ENCODE measurements around the gene RASL10B.
A peak's percentile ranks its signal among the peaks of the same experiment; 100 is the strongest.
"Not testable (repeated sequence)": the region's sequence is repeated elsewhere in the genome, so short reads cannot be mapped to it uniquely, and the experiment has no call there.

The RASL10B gene

DNA sequence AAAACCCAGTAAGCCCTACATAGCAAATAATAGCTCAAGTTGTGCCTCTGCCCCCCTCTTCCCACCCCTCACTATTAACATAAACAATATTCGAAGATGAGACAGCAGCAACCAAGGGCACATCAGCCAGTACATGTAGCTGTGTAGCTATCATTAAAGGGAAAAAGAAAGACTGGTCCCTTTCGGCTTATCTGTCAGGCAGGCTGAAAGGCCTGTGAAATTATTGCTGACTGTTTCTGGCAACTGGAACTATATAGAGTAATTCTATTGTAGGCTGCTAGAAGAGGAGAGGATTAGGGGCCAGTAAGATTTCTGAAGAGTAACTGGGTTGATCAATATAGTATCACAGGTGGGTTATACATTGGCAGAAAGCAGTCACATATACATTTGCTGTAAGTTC is 36.5 kb upstream of the RASL10B start:
- Histone ChIP-seq H3K9me3 (no peaks in the 10 kb centered on the region), H3K4me1 (peaks cover 0 to 2% (median 0%) of the 10 kb centered on the region in 4 donors), H3K27ac (no peak overlapping the region), H3K27me3 (no peaks in the 10 kb centered on the region), H3K36me3 (peaks cover 30 to 57% (median 34%) of the 10 kb centered on the region in 3 donors), H3K4me3 (no peak overlapping the region)
- no peak for DNase-seq
- intact Hi-C loops (cut with DNase I; ENCODE audit: low total_unique reads): no loop called here
- no peak for TF ChIP-seq CTCF (IDR thresholded peaks at IDR 0.05)

GRCh38 chr17:35695613-35696012 is 35.8 kb upstream of the RASL10B start:
- intact Hi-C loops (cut with DNase I; ENCODE audit: low total_unique reads): no loop called here
- Histone ChIP-seq H3K9me3 (no peaks in the 10 kb centered on the region), H3K4me3 (no peak overlapping the region), H3K36me3 (peaks cover 23 to 50% (median 28%) of the 10 kb centered on the region in 3 donors), H3K27ac (no peak overlapping the region), H3K4me1 (peaks cover 0 to 7% (median 0%) of the 10 kb centered on the region in 4 donors), H3K27me3 (no peaks in the 10 kb centered on the region)
- no peak for DNase-seq
- no peak for TF ChIP-seq CTCF (IDR thresholded peaks at IDR 0.05)

DNA sequence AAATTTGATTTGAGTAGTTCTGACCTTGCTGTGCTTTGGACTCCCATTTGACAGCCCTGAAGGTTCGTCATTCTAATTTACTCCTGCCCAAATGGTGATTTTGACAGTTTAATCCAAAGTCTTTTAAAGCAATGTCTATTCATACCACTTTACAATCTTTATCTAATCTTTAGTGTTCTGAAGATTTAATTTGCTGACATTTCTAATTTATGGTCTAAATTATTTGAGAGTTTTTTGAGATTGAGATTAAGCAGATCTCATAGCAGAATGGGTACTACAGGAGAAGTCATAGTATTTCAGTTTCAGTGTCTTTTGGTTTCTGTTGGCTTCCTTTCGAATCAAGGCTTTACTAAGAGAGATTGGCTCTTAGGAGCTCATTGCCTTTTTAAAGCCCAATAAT is 32.6 kb upstream of the RASL10B start:
- Histone ChIP-seq H3K9me3 (no peaks in the 10 kb centered on the region), H3K27ac (no peak overlapping the region), H3K4me3 (no peak overlapping the region), H3K36me3 (peaks cover 11 to 35% (median 18%) of the 10 kb centered on the region in 3 donors), H3K27me3 (no peaks in the 10 kb centered on the region), H3K4me1 (peaks cover 0 to 7% (median 0%) of the 10 kb centered on the region in 4 donors)
- no peak for TF ChIP-seq CTCF (IDR thresholded peaks at IDR 0.05)
- DNase-seq: no peak
- intact Hi-C loops (cut with DNase I; ENCODE audit: low total_unique reads): no loop called here

- H3K27ac ChIP-seq: peak overlapping the region in 1 of 2 donors; percentile 14
- no peak for DNase-seq
- peaks cover 2 to 22% (median 5%) of the 10 kb centered on the region in 3 donors for H3K36me3 ChIP-seq
Observed at GRCh38 chr17:35700150-35700549, 31.3 kb upstream of the RASL10B start.

DNA sequence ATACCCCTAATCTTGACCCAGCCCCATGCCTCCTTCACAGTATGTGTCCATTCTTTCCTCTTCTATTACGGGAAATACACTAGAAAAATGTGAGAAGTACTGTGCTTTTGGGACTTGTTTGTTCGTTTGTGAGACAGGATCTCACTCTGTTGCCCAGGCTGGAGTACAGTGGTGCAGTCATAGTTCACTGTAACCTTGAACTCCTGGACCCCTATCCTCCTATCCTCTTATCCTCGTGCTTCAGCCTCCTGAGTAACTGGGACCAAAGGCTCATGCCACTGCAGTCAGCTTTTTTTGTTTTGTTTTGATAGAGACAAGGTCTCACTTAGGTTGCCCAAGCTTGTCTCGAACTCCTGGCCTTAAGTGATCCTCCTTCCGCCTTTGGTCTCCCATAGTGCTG is 29.9 kb upstream of the RASL10B start:
- H3K36me3 ChIP-seq: peaks cover 0 to 13% (median 0%) of the 10 kb centered on the region in 3 donors
- H3K4me1 ChIP-seq: peaks cover 0 to 7% (median 0%) of the 10 kb centered on the region in 4 donors
- TF ChIP-seq CTCF (IDR thresholded peaks at IDR 0.05): no peak
- no peak overlapping the region for H3K4me3 ChIP-seq
- intact Hi-C loops (cut with DNase I; ENCODE audit: low total_unique reads): no loop called here
- H3K27ac ChIP-seq: no peak overlapping the region
- H3K27me3 ChIP-seq: no peaks in the 10 kb centered on the region
- DNase-seq: no peak
- no peaks in the 10 kb centered on the region for H3K9me3 ChIP-seq

More at GRCh38 chr17:35700150-35700549, 31.3 kb upstream of the RASL10B start:
- Histone ChIP-seq H3K4me1 (peaks cover 0 to 7% (median 0%) of the 10 kb centered on the region in 4 donors), H3K9me3 (no peaks in the 10 kb centered on the region), H3K4me3 (no peak overlapping the region), H3K27me3 (no peaks in the 10 kb centered on the region)
- TF ChIP-seq CTCF (IDR thresholded peaks at IDR 0.05): no peak
- intact Hi-C loops (cut with DNase I; ENCODE audit: low total_unique reads): no loop called here

DNA sequence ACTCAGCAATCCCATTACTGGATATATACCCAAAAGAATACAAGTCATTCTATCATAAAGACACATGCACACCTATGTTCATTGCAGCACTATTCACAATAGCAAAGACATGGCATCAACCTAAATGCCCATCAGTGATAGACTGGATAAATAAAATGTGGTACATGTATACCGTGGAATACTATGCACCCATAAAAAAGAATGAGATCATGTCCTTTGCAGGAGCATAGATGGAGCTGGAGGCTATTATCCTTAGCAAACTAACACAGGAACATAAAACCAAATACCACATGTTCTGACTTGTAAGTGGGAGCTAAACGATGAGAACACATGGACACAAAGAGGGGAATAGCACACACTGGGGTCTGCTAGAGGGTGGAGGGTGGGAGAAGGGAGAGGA is 28.1 kb upstream of the RASL10B start:
- DNase-seq; H3K9me3 ChIP-seq; H3K27me3 ChIP-seq; H3K27ac ChIP-seq; H3K36me3 ChIP-seq; H3K4me1 ChIP-seq; intact Hi-C loops (cut with DNase I; ENCODE audit: low total_unique reads); H3K4me3 ChIP-seq: not testable (repeated sequence)
